Activated B cell treated with CpG ODN at 0.5 μM for 24 hours (primary cell): Measurements from ENCODE around the gene AKT1S1. TPM values are rescaled to one million over a fixed set of nuclear protein-coding genes. Genes with fewer than 3 reads are reported as not detected.
A peak's percentile ranks its signal among the peaks of the same experiment; 100 is the strongest.

Experiments used
- ATAC-seq: fragments of 200-7000 bp; cut with Tn5 transposase; one replicate; pipeline ENCODE4 v1.10.0; 2021; ENCODE audit warnings: low read depth, mild to moderate bottlenecking, moderate library complexity
- CTCF ChIA-PET: fragments of 350-600 bp; sonication (Branson Sonifier 250); formaldehyde crosslinking; loops from one replicate; lab custom pipeline; 2021; ENCODE audit warnings: antibody characterized with exemption; lab: Charles Lee
- POLR2A ChIA-PET: fragments of 350-600 bp; sonication (Branson Sonifier 250); formaldehyde crosslinking; loops from one replicate; lab custom pipeline; 2021; ENCODE audit warnings: antibody characterized with exemption; lab: Charles Lee
- DNase-seq: peaks from one replicate; pipeline ENCODE4 v3.0.0; 2022
- H3K27ac Mint-ChIP-seq: one replicate; pipeline ENCODE4 v1.8.0; 2020; ENCODE audit warnings: mixed read lengths
- H3K27me3 Mint-ChIP-seq: one replicate; pipeline ENCODE4 v1.8.0; 2021; ENCODE audit warnings: mixed read lengths
- H3K36me3 Mint-ChIP-seq: one replicate; pipeline ENCODE4 v1.8.0; 2021; ENCODE audit warnings: low read depth, mixed read lengths
- H3K4me1 Mint-ChIP-seq: one replicate; pipeline ENCODE4 v1.8.0; 2021; ENCODE audit warnings: mixed read lengths
- H3K4me3 Mint-ChIP-seq: one replicate; pipeline ENCODE4 v1.8.0; 2020; ENCODE audit warnings: mild to moderate bottlenecking, mixed read lengths
- H3K9me3 Mint-ChIP-seq: one replicate; pipeline ENCODE4 v1.8.0; 2020; ENCODE audit warnings: mixed read lengths
- intact Hi-C: fragments of 100-400 bp; cut with micrococcal nuclease; formaldehyde crosslinking; loops from one replicate; pipeline ENCODE4 v1.15.1; 2024
- total RNA-seq: library from RNA; stranded (reverse); gene quantifications from 2 replicates; pipeline ENCODE4 v1.2.3, GENCODE V29; 2022
- TF ChIP-seq, protein P1 (sequence below): fragments of 200-600 bp; IDR thresholded peaks from one replicate; pipeline ENCODE4 v1.8.0; 2022; ENCODE audit warnings: antibody characterized with exemption, mild to moderate bottlenecking

Gene AKT1S1
- total RNA-seq, 1 donor from 2014 or later = 28.7 TPM

GRCh38 chr19:49916839-49917733 is 39.9 kb upstream of the AKT1S1 start:
- no peaks in the 10 kb centered on the region for H3K27me3 Mint-ChIP-seq
- H3K4me1 Mint-ChIP-seq = peaks cover 77% of the 10 kb centered on the region
- peak overlapping the region; percentile 77 for H3K4me3 Mint-ChIP-seq
- peaks cover 74% of the 10 kb centered on the region for H3K36me3 Mint-ChIP-seq
- POLR2A ChIA-PET = interaction anchor here (0.6 to 14.0 kb wide), 14 partner anchors 8 to 1596 kb away, joined by 3 to 317 read pairs (median 7); partner anchors contain the start of genes AKT1S1, ATF5, IL4I1 and NUP62
- H3K27ac Mint-ChIP-seq = peak overlapping the region; percentile 94
- peak; percentile 74 for ATAC-seq
- no peaks in the 10 kb centered on the region for H3K9me3 Mint-ChIP-seq
- intact Hi-C loops = loop anchor here (1.0 to 2.0 kb wide), 3 partner anchors 14 to 27 kb away; no protein-coding TSS in a partner anchor
- TF ChIP-seq, protein P1, sequence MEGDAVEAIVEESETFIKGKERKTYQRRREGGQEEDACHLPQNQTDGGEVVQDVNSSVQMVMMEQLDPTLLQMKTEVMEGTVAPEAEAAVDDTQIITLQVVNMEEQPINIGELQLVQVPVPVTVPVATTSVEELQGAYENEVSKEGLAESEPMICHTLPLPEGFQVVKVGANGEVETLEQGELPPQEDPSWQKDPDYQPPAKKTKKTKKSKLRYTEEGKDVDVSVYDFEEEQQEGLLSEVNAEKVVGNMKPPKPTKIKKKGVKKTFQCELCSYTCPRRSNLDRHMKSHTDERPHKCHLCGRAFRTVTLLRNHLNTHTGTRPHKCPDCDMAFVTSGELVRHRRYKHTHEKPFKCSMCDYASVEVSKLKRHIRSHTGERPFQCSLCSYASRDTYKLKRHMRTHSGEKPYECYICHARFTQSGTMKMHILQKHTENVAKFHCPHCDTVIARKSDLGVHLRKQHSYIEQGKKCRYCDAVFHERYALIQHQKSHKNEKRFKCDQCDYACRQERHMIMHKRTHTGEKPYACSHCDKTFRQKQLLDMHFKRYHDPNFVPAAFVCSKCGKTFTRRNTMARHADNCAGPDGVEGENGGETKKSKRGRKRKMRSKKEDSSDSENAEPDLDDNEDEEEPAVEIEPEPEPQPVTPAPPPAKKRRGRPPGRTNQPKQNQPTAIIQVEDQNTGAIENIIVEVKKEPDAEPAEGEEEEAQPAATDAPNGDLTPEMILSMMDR = no peak
- CTCF ChIA-PET = interaction anchor here (0.5 to 1.7 kb wide), 8 partner anchors 10 to 1655 kb away, joined by 3 to 16 read pairs (median 4); partner anchors contain the start of genes ATF5, IL4I1 and NUP62
- peak; percentile 41 for DNase-seq

DNA sequence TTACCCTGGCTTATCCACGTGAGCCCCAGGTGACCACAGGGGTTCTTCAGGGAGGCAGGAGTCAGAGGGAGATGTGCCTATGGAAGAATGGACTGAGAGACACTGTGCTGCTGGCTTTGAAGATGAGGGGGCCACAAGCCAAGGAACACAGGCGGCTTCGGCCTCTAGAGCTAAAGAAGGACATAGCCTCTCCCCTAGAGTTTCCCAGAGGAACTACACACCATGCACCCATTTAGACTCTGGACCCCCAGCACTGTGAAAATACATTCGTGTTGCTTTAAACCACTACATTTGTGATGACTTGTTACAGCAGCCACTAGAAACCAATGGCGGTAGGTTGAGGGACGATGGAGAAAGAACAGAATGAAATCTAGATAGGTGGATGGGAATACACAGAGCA is 38.1 kb upstream of the AKT1S1 start:
- POLR2A ChIA-PET = interaction anchor here (1.1 to 14.0 kb wide), 3 partner anchors 13 to 20 kb away, joined by 3 to 317 read pairs (median 166); partner anchors contain the start of genes ATF5, IL4I1 and NUP62
- H3K36me3 Mint-ChIP-seq = peaks cover 62% of the 10 kb centered on the region
- peak overlapping the region; percentile 77 for H3K27ac Mint-ChIP-seq
- no peaks in the 10 kb centered on the region for H3K27me3 Mint-ChIP-seq
- no peaks in the 10 kb centered on the region for H3K9me3 Mint-ChIP-seq
- CTCF ChIA-PET = interaction anchor here (1.5 kb wide), 1 partner anchor 25 kb away, joined by 3 read pairs; no protein-coding TSS in a partner anchor
- no peak overlapping the region for H3K4me3 Mint-ChIP-seq
- DNase-seq (no peak), ATAC-seq (no peak)
- TF ChIP-seq, protein P1 = no peak
- intact Hi-C loops = no loop called here
- peaks cover 78% of the 10 kb centered on the region for H3K4me1 Mint-ChIP-seq

- ChIA-PET CTCF (interaction anchor here (0.7 to 1.5 kb wide), 2 partner anchors 23 to 25 kb away, joined by 3 read pairs; no protein-coding TSS in a partner anchor), POLR2A (interaction anchor here (1.0 to 14.0 kb wide), 4 partner anchors 11 to 44 kb away, joined by 3 to 317 read pairs (median 48); partner anchors contain the start of genes ATF5, IL4I1 and NUP62)
- DNase-seq (no peak), ATAC-seq (no peak)
- H3K27me3 Mint-ChIP-seq = no peaks in the 10 kb centered on the region
- no peaks in the 10 kb centered on the region for H3K9me3 Mint-ChIP-seq
- H3K36me3 Mint-ChIP-seq = peaks cover 67% of the 10 kb centered on the region
- H3K4me3 Mint-ChIP-seq = no peak overlapping the region
- intact Hi-C loops = no loop called here
- TF ChIP-seq, protein P1 = no peak
- peaks cover 78% of the 10 kb centered on the region for H3K4me1 Mint-ChIP-seq
- H3K27ac Mint-ChIP-seq = peak overlapping the region; percentile 75
Observed at GRCh38 chr19:49913720-49914119, 36.6 kb upstream of the AKT1S1 start.

- ATAC-seq (no peak), DNase-seq (no peak)
- Mint-ChIP-seq H3K4me3 (no peak overlapping the region), H3K27me3 (no peaks in the 10 kb centered on the region), H3K27ac (peak overlapping the region; percentile 75), H3K36me3 (peaks cover 68% of the 10 kb centered on the region), H3K4me1 (peaks cover 76% of the 10 kb centered on the region), H3K9me3 (no peaks in the 10 kb centered on the region)
- ChIA-PET POLR2A (interaction anchor here (1.0 to 14.0 kb wide), 3 partner anchors 15 to 44 kb away, joined by 3 to 317 read pairs (median 92); partner anchors contain the start of genes ATF5, IL4I1 and NUP62), CTCF (interaction anchor here (0.7 to 1.5 kb wide), 2 partner anchors 23 to 25 kb away, joined by 3 read pairs; no protein-coding TSS in a partner anchor)
- TF ChIP-seq, protein P1 = no peak
- intact Hi-C loops = no loop called here
Observed at GRCh38 chr19:49912965-49913685, 36.0 kb upstream of the AKT1S1 start.
